Activated naive CD4-positive, alpha-beta T cell treated with anti-CD3 and anti-CD28 coated beads, Interleukin-2, amount 10 ng/mL, durations not matched to agents 7 days and 5 days (primary cell): ENCODE results near the gene AMER1.
"Not testable (repeated sequence)": the region's sequence is repeated elsewhere in the genome, so short reads cannot be mapped to it uniquely, and the experiment has no call there.

ENCODE experiments used
- CTCF ChIA-PET: fragments of 350-600 bp; sonication (Branson Sonifier 250); formaldehyde crosslinking; loops from one replicate; lab custom pipeline; 2021; ENCODE audit warnings: antibody characterized with exemption; lab: Charles Lee
- DNase-seq: peaks from one replicate; pipeline ENCODE4 v3.0.0-alpha.2; 2020
- H3K27ac Mint-ChIP-seq: one replicate; pipeline ENCODE4 v1.8.0; 2021; ENCODE audit warnings: mild to moderate bottlenecking, moderate library complexity, mixed read lengths
- H3K27me3 Mint-ChIP-seq: one replicate; pipeline ENCODE4 v1.8.0; 2021; ENCODE audit warnings: mild to moderate bottlenecking, mixed read lengths
- H3K36me3 Mint-ChIP-seq: one replicate; pipeline ENCODE4 v1.8.0; 2021; ENCODE audit warnings: mixed read lengths
- H3K4me1 Mint-ChIP-seq: one replicate; pipeline ENCODE4 v1.8.0; 2021; ENCODE audit warnings: mixed read lengths
- H3K4me3 Mint-ChIP-seq: one replicate; pipeline ENCODE4 v1.8.0; 2021; ENCODE audit warnings: mild to moderate bottlenecking, moderate library complexity, mixed read lengths
- H3K9me3 Mint-ChIP-seq: one replicate; pipeline ENCODE4 v1.8.0; 2021; ENCODE audit warnings: mixed read lengths

Gene AMER1

GRCh38 chrX:64205441-64205734 is at the start of gene AMER1:
Gene AMER1 (minus strand): TSS chrX:64205708. CDS start chrX:64193286, 12,422 bp downstream.
- no peaks in the 10 kb centered on the region for H3K9me3 Mint-ChIP-seq
- CTCF ChIA-PET: no interaction called here

GRCh38 chrX:64230123-64230970 is 24.8 kb upstream of the AMER1 start, which contains the start of gene ASB12:
Gene ASB12 (minus strand): TSS chrX:64230607. CDS start chrX:64225650, 4,957 bp downstream.
- no peak within 1 kb of the TSS for H3K27ac Mint-ChIP-seq
- no peaks in the 10 kb centered on the region for H3K4me1 Mint-ChIP-seq
- DNase-seq: no peak
- CTCF ChIA-PET: no interaction called here
- no peaks in the 10 kb centered on the region for H3K36me3 Mint-ChIP-seq
- H3K4me3 Mint-ChIP-seq: no peak within 1 kb of the TSS
- H3K9me3 Mint-ChIP-seq: peaks cover 4% of the 10 kb centered on the region
- H3K27me3 Mint-ChIP-seq: no peaks in the 10 kb centered on the region

More at GRCh38 chrX:64205441-64205734, at the start of gene AMER1:
- Mint-ChIP-seq H3K36me3 (no peaks in the 10 kb centered on the region), H3K4me3 (peak within 1 kb of the TSS; percentile 85), H3K4me1 (peaks cover 11% of the 10 kb centered on the region), H3K27ac (peak within 1 kb of the TSS; percentile 92), H3K27me3 (no peaks in the 10 kb centered on the region)
- no peak for DNase-seq

- Mint-ChIP-seq H3K4me1 (no peaks in the 10 kb centered on the region), H3K36me3 (no peaks in the 10 kb centered on the region), H3K27ac (no peak overlapping the region), H3K4me3 (no peak overlapping the region), H3K27me3 (no peaks in the 10 kb centered on the region), H3K9me3 (peaks cover 4% of the 10 kb centered on the region)
- no peak for DNase-seq
- CTCF ChIA-PET: no interaction called here
Measured at GRCh38 chrX:64229154-64229553, 23.6 kb upstream of the AMER1 start.

- Mint-ChIP-seq H3K27ac (no peak overlapping the region), H3K36me3 (no peaks in the 10 kb centered on the region), H3K9me3 (no peaks in the 10 kb centered on the region), H3K27me3 (no peaks in the 10 kb centered on the region), H3K4me1 (no peaks in the 10 kb centered on the region), H3K4me3 (no peak overlapping the region)
- no peak for DNase-seq
- CTCF ChIA-PET: no interaction called here
Measured at GRCh38 chrX:64218023-64218422, 12.5 kb upstream of the AMER1 start.

GRCh38 chrX:64213989-64214388 is 8.5 kb upstream of the AMER1 start:
- H3K4me3 Mint-ChIP-seq, H3K27me3 Mint-ChIP-seq, H3K36me3 Mint-ChIP-seq, H3K9me3 Mint-ChIP-seq, DNase-seq, CTCF ChIA-PET, H3K27ac Mint-ChIP-seq, H3K4me1 Mint-ChIP-seq: not testable (repeated sequence)

GRCh38 chrX:64206556-64207162 is 1.2 kb upstream of the AMER1 start:
- no peak for DNase-seq
- no peaks in the 10 kb centered on the region for H3K27me3 Mint-ChIP-seq
- H3K4me1 Mint-ChIP-seq: peaks cover 11% of the 10 kb centered on the region
- no peaks in the 10 kb centered on the region for H3K9me3 Mint-ChIP-seq
- H3K36me3 Mint-ChIP-seq: no peaks in the 10 kb centered on the region
- H3K4me3 Mint-ChIP-seq: peak overlapping the region; percentile 85
- CTCF ChIA-PET: interaction anchor here (0.5 kb wide), 1 partner anchor 128 kb away, joined by 3 read pairs; no protein-coding TSS in a partner anchor
- H3K27ac Mint-ChIP-seq: peak overlapping the region; percentile 92

GRCh38 chrX:64205735-64206501 is 410 bp upstream of the AMER1 start:
- CTCF ChIA-PET: no interaction called here
- Mint-ChIP-seq H3K27ac (peak overlapping the region; percentile 92), H3K9me3 (no peaks in the 10 kb centered on the region), H3K4me1 (peaks cover 11% of the 10 kb centered on the region), H3K27me3 (no peaks in the 10 kb centered on the region), H3K36me3 (no peaks in the 10 kb centered on the region), H3K4me3 (peak overlapping the region; percentile 85)
- peak; percentile 91 for DNase-seq

GRCh38 chrX:64204701-64205440 is 637 bp downstream of the AMER1 start:
- CTCF ChIA-PET: interaction anchor here (0.7 kb wide), 1 partner anchor 141 kb away, joined by 3 read pairs; no protein-coding TSS in a partner anchor
- Mint-ChIP-seq H3K27ac (peak overlapping the region; percentile 60), H3K4me1 (peaks cover 11% of the 10 kb centered on the region), H3K36me3 (no peaks in the 10 kb centered on the region), H3K4me3 (peak overlapping the region; percentile 85), H3K27me3 (no peaks in the 10 kb centered on the region), H3K9me3 (no peaks in the 10 kb centered on the region)
- DNase-seq: peak; percentile 46

GRCh38 chrX:64204252-64204651 is 1.3 kb downstream of the AMER1 start:
- CTCF ChIA-PET: interaction anchor here (0.7 kb wide), 1 partner anchor 142 kb away, joined by 3 read pairs; no protein-coding TSS in a partner anchor
- no peak for DNase-seq
- Mint-ChIP-seq H3K4me3 (peak overlapping the region; percentile 72), H3K36me3 (no peaks in the 10 kb centered on the region), H3K27me3 (no peaks in the 10 kb centered on the region), H3K4me1 (peaks cover 11% of the 10 kb centered on the region), H3K9me3 (no peaks in the 10 kb centered on the region), H3K27ac (no peak overlapping the region)

GRCh38 chrX:64202808-64203325 is 2.6 kb downstream of the AMER1 start:
- Mint-ChIP-seq H3K36me3 (peaks cover 2% of the 10 kb centered on the region), H3K9me3 (no peaks in the 10 kb centered on the region), H3K4me1 (peaks cover 11% of the 10 kb centered on the region), H3K4me3 (no peak overlapping the region), H3K27me3 (no peaks in the 10 kb centered on the region), H3K27ac (no peak overlapping the region)
- CTCF ChIA-PET: no interaction called here
- DNase-seq: no peak

GRCh38 chrX:64198036-64198435 is 7.5 kb downstream of the AMER1 start:
- Mint-ChIP-seq H3K27me3 (no peaks in the 10 kb centered on the region), H3K9me3 (no peaks in the 10 kb centered on the region), H3K36me3 (peaks cover 2% of the 10 kb centered on the region), H3K4me1 (no peaks in the 10 kb centered on the region), H3K27ac (no peak overlapping the region), H3K4me3 (no peak overlapping the region)
- DNase-seq: no peak
- CTCF ChIA-PET: no interaction called here

GRCh38 chrX:64196606-64197005 is 8.9 kb downstream of the AMER1 start:
- Mint-ChIP-seq H3K27ac (no peak overlapping the region), H3K4me3 (no peak overlapping the region), H3K36me3 (peaks cover 7% of the 10 kb centered on the region), H3K4me1 (no peaks in the 10 kb centered on the region), H3K9me3 (no peaks in the 10 kb centered on the region), H3K27me3 (no peaks in the 10 kb centered on the region)
- CTCF ChIA-PET: no interaction called here
- DNase-seq: no peak

- Mint-ChIP-seq H3K36me3 (peaks cover 9% of the 10 kb centered on the region), H3K4me3 (no peak overlapping the region), H3K9me3 (no peaks in the 10 kb centered on the region), H3K27ac (no peak overlapping the region), H3K27me3 (no peaks in the 10 kb centered on the region), H3K4me1 (no peaks in the 10 kb centered on the region)
- CTCF ChIA-PET: no interaction called here
- no peak for DNase-seq
Measured at GRCh38 chrX:64195862-64196261, 9.6 kb downstream of the AMER1 start.
